DMS 273 treated with DMSO at 0.1 percent for 48 hours (cell line): ENCODE data around the gene CUTA.

ENCODE experiments used
- DNase-seq: peaks from one replicate; lab custom pipeline; 2025; lab: John Stamatoyannopoulos, UW

The CUTA gene

GRCh38 chr6:33423777-33424176 lies 5.9 kb upstream of the CUTA start:
- DNase-seq: no peak

DNA sequence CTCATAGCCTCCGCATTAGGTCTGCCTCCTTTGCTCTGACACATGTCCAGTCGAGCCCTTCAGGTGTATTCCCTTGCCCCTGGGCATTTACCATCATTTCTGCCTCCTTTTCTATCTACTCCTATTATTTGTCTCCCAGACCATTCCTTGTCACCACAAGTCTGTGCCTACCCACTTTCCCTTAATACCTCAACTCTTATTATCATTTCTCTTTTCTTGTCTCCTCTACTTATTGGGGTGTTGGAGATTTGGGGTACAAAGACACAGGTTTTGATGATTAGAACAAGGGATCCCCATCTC lies 3.4 kb upstream of the CUTA start:
- DNase-seq: no peak

DNA sequence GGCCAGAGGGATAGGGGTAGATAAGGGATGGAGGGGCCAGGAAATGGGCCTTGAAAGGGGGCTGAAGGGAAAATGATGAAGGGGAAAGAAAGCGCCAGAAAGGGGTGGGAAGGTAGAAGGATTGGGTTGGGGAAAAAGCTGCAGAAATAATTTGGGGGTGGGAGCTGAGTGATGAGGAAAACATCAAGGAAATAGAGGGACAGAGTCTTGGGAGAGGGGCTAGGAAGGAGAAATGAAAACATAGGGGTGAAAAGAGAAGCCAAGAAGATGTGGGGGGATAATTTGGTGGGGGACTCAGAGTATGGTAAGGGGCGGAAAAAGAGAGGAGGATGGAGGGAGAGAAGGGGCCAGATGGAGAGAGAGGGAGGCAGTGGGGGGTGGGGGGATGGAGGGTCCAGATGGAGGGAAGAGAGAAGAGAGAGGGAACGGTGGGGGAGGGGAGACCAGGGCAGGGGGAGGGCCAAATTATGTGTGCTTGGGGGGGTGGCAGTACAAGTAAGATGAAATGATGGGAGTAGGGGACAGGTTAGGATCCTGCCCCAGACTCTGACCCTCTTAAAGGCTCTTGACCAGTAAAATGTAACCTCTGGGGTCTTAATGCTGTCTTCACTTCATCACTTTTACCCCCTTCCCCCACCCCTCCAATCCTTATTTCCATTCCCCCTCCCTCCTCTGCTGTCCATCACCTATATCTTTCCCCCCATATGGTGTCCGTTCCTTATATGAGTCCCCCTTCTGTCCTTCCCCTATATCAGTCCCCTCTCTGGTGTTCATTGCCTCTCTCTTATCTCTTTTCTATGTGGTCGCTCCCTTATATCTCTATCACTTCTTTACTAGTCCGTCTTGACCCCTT lies 2.8 kb upstream of the CUTA start:
- DNase-seq: no peak

DNA sequence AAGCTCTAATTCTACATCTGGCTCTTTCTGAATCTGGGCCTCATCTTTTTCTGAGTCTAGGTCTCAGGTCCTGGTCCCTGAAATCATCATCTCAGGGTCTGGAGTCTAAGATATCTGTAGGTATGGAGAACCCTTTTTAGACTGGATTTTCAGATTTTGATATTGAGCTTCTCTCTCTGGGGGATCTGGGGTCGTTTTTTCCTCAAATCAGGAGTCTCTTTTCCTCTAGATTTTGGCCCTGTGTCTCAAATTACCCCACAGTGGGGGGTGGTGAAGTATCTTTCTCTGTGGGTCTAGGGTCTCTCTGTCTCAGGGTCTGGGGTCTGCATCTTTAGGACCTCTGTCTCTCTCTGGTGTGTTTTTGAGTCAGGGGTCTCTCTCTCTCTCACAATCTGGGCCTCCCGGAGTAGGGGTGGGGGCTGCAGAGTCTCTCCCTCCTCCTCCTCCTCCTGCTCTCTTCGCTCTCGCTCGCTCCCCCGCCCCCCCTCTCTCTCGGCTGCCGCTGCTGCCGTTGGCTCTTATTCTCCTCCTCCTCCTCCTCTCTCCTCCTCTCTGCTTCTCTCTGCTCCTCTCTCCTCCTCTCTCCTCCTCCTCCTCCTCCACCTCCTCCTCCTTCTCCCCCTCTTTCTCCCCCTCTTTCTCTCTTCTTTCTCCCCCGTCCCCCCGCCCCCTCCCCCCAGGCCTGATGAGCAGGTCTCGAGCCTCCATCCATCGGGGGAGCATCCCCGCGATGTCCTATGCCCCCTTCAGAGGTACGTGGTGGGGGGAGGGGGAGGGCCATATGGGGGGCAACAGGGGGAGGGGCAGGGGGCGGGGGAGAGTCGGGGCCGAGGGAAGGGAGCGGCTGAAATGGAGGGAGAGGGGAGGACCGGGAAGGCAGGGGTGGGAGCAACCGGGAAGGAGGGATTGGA lies 1.9 kb upstream of the CUTA start, which contains the start of gene SYNGAP1:
SYNGAP1 (plus strand) TSS at position 486 of the 911 bp plus-strand sequence; CDS start at position 686, 200 bp downstream.
- DNase-seq: peak; percentile 39

DNA sequence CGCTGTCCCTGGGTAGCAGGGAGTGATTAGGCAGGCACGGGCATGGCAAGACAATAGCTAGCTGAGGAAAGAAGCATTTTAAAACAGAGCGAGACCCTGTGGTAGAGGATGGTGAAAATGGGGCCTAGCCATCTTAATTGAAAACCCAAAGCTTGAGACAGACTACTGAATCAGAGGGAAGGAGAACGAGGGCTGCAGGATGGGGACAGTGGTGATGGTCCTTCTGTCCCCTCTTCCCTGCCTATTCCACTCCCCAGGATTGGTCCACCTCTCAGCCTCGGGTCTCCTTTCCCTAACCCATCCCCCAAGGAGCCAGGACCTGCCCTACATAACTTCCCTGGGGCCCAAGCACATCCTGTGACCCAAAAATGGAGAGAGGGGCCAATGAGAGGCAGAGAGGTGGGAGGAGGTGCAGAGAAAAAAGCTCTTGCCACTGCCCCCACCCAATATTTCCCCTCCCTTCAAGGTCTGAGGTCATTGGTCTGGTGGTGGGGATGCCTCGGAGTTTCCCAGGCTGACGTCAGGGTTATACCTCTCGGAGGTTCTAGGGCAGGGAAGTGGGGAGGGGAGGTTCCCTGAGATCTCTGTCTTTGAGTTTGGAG lies 884 bp upstream of the CUTA start:
- no peak for DNase-seq

GRCh38 chr6:33417128-33417902 lies 592 bp downstream of the CUTA start:
- no peak for DNase-seq

- no peak for DNase-seq
Observed at GRCh38 chr6:33416386-33417127, 1.4 kb downstream of the CUTA start.

- DNase-seq: no peak
Observed at GRCh38 chr6:33415831-33416230, 2.1 kb downstream of the CUTA start.

- DNase-seq: no peak
Observed at GRCh38 chr6:33414592-33415271, 3.2 kb downstream of the CUTA start.

- DNase-seq: no peak
Observed at GRCh38 chr6:33413241-33414120, 4.4 kb downstream of the CUTA start.

- DNase-seq: no peak
Observed at GRCh38 chr6:33412140-33413009, 5.5 kb downstream of the CUTA start.

- no peak for DNase-seq
Observed at GRCh38 chr6:33411632-33412005, 6.3 kb downstream of the CUTA start.

DNA sequence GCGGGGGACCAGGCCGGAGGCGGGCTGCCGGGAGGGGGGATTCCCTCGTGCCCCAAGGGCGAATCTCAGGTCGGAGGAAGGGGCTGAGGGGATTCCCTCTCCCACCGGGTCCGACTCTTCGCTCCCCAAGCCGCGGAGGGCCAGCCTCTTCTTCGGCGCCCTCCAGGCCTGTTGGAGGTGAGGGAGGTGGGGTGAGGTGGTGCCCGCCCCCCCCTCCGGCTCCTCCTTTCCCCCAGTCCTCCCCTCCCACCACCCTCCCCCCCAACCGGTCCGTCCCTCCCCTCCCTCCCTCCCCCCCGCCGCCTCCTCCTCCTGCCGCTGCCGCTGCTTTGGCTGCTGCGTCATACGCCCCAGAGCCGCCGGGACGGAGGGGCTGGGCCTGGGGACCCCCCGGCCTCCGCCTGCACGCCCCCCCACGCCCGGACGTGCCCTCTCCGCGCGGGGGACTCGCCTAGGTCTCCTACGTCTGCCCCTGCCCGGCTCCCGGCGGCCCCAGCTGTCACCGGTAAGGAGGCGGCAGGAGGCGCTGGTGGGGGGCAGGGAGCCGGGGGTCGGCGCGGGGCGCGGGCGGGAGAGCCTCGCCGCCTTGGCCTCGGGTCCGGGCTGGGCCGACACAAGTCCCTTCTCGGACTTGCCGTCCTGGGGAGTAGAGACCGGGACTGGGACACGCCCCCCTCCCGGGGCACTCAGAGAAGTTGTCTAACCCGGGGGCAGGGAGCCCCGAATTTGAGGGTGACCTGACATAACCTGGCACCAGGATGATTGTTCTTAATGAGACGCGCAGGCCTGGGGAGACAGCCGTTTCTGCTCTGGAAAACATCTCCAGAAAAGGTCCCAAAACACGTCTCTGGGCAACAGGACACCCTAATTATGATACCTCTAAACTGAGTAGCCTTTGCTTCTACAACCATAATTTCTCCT lies 6.9 kb downstream of the CUTA start, which contains the start of gene PHF1:
PHF1 (plus strand) TSS at position 304 of the 921 bp plus-strand sequence. CDS start 1,250 bp downstream, outside the sequence.
- no peak for DNase-seq

GRCh38 chr6:33410050-33410710 lies 7.7 kb downstream of the CUTA start:
- peak; percentile 92 for DNase-seq

- DNase-seq: no peak
Observed at GRCh38 chr6:33407132-33407718, 10.7 kb downstream of the CUTA start.

GRCh38 chr6:33406126-33406525 lies 11.8 kb downstream of the CUTA start:
- no peak for DNase-seq
